LNCAP (cell line): ENCODE results near the gene ARID1B.

Experiments used
- TF ChIP-seq, protein P1 (sequence below): fragments of 450-650 bp; IDR thresholded peaks from 2 replicates; pipeline ENCODE4 v1.5.1; 2017; ENCODE audit warnings: mild to moderate bottlenecking

Gene ARID1B

DNA sequence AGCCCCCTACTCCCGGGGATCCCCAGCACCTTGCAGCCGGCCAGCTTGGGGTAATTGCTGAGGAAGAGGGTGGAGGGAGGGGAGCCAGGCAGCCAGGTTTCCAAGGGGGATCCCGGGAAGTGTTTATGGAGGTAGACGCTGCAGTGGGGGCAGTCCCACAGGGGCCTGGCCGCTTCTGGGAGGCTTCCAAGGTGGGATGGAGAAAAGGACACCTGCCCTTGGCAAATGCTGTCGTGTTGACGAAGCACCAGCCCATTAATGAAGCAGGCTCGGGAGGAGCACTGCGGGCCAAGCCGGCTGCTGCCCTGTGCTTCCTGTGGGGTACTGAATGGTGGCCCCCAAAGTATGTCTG lies 463.8 kb downstream of the ARID1B start:
- TF ChIP-seq, protein P1, sequence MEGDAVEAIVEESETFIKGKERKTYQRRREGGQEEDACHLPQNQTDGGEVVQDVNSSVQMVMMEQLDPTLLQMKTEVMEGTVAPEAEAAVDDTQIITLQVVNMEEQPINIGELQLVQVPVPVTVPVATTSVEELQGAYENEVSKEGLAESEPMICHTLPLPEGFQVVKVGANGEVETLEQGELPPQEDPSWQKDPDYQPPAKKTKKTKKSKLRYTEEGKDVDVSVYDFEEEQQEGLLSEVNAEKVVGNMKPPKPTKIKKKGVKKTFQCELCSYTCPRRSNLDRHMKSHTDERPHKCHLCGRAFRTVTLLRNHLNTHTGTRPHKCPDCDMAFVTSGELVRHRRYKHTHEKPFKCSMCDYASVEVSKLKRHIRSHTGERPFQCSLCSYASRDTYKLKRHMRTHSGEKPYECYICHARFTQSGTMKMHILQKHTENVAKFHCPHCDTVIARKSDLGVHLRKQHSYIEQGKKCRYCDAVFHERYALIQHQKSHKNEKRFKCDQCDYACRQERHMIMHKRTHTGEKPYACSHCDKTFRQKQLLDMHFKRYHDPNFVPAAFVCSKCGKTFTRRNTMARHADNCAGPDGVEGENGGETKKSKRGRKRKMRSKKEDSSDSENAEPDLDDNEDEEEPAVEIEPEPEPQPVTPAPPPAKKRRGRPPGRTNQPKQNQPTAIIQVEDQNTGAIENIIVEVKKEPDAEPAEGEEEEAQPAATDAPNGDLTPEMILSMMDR = no peak

DNA sequence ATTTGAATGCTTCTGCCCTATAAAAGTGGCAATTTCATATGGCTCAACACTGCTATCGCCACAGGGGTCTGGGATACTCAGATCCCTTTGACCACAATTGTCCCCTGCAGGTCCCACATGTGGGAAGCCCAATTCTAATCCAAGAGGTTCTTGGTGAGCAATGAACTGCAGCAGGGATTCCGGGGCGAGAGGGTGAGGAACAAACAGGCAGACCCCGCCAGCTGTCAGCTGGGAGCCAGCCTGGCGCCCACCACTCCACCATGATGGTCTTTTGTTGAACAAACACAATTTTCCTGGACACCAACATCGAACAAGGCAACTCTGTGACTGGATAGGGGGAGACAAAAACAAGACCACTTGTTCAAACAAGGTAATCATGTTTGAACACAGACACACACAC lies 465.6 kb downstream of the ARID1B start:
- TF ChIP-seq, protein P1 = no peak

DNA sequence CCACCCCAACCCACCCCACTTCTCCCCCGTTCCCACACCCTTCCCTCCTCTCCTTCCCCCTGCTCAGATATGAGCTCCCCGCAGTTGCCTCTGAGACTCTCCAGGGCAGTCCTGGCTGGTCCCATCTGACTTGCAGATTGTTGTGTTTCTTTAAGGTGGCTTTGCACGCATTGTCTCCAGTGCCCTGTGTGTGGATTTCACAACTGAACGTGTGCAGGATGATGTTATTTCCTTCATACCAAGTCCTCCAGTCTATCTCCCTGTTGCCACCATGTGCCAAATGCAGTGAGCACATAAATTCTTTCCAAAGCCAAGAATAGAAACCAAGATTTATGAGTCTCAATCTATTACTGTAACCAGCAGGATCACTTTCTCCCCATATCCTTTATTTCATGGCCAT lies 467.0 kb downstream of the ARID1B start:
- TF ChIP-seq, protein P1 = no peak

DNA sequence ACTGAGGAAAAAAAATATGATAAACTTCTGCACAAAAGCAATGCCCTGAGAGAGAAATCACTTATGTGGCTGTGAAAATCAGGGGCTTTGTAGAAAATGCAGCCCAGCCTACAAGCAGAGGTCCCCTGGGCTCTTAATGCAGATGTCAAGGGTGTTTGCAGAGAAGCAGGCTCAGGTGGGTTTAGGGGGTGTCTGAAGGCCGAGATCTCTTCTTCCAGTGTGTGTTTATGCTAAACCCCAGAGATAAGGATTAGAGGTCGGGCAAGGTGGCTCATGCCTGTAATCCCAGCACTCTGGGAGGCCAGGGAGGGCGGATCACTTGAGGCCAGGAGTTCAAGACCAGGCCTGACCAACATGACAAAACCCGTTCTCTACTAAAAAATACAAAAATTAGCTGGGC lies 467.6 kb downstream of the ARID1B start:
- TF ChIP-seq, protein P1 = no peak

DNA sequence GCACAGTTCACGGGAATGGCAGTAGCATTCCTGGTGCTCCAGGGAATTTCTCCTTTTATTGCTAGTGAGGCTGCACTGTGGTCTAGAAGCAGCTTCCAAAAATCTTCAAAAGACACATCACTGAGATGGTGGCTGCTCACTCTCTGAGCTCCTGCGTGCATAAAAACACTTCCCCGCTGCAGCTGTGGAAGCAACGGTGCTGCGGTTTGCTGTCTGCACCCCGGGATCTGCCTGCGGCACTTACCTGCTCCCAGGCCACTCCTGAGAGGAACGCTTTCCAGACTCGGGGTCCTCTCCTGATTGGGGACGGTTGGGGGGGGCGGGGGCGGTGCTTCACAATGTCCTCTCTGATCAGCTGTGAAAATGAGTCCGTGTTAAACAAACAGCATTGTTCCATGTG lies 468.3 kb downstream of the ARID1B start:
- TF ChIP-seq, protein P1 = no peak

DNA sequence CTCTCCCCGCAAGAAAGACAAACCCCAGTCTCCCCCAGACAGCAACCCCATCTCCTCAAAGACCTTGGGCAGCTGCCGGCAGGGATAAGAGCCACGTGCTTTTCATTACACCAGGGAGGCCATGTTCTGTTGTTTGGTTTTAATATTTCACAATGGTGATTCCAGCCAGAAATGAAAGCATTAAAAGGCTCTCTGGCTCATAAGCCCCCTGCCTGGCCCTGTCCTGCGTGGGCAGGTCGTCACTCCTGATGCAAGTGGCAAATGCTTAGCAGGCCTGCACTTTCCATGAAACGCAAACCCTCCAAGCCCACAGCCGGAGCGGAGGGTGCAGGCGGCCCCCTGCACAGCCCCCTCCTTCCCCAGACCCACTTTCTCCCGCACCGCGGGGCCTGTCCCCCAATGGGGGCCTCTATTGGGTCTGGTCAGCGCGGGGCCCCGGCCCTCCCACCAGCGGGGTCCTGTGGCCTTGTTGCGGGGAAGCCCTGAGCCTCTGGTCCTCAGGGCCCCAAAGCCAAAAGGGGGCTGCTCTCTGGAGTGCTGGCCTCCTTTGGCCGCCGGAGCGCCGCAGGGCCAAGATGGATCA lies 469.0 kb downstream of the ARID1B start:
- TF ChIP-seq, protein P1 = no peak

DNA sequence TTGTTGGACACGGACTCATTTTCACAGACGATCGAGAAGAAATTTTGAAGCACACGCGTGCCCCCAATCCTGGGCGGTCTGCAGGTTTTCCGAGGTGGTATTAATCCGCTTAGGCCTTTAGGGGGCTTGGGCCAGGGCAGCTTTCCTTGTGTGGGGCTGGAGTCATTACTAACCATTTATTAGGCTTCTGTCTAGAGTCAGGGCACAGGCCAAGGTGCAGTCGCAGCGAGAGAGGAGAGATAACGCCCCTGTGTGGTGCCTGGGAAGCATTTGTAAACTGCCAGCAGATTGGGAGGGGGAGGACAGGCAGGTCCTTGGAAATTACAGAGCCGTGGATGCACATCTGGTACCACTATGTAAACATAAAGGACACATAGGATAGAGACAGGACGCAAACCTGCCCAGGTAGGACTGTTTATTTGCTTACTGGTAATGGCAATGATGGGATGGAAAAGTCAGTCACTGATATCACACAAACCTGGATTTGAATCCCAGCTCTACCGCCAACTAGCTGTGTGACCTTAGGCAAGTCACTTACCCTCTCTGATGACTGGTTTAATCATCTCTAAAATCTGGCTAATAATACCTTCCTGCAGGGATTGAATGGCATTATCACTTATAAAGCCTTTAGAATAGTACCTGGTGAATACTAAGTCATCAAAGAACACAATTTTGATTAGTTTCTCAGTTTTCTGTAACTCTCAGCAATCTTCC lies 469.8 kb downstream of the ARID1B start:
- TF ChIP-seq, protein P1 = no peak
